ENCODE measurements around the gene IKBIP. TPM values are rescaled to one million over a fixed set of nuclear protein-coding genes. Genes with fewer than 3 reads are reported as not detected.

Gene IKBIP
- total and polyA plus RNA-seq, 9 of the 15 experiments (the other 6 are each of a cell fraction or from before 2014, with no cell fraction given): 3.3 to 19.5 (median 14.9) TPM

DNA sequence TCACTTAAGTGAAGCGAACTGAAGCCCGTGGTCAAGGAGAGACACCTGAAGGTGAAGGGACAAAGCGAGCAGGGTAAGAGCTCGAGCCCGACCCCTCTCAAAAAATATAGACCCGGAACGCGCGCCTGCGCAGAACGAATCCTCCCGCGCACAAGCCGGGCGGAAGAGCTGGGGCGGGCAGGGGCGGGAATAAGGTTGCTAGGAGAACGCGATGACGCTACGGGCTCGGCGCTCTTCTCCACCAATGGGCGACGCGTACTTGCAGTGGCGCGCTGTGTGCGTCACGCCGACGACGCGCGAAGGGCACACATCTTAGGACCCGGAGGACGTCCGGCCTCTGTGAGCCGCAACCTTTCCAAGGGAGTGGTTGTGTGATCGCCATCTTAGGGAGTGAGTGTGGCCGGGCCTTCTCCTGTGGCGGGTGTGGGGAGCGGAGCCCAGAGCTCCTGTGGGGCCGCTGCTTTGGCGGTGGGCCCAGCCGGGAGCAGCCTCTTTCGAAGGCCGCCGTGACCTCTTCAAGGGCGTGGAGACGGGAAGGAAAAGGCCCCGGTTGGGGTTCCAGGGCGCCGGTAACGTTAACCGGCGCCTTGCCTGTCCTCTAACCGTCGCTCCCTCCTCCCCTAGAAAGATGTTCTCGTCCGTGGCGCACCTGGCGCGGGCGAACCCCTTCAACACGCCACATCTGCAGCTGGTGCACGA lies 51.1 kb downstream of the IKBIP start, which contains the start of gene SLC25A3 (continued):
- TF ChIP-seq, protein P1, sequence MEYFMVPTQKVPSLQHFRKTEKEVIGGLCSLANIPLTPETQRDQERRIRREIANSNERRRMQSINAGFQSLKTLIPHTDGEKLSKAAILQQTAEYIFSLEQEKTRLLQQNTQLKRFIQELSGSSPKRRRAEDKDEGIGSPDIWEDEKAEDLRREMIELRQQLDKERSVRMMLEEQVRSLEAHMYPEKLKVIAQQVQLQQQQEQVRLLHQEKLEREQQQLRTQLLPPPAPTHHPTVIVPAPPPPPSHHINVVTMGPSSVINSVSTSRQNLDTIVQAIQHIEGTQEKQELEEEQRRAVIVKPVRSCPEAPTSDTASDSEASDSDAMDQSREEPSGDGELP (CRISPR knock-in tag; IDR thresholded peaks at IDR 0.05; ENCODE audit: borderline replicate concordance): peak; percentile 49; the same call in 1 of the 2 replicates
- TF ChIP-seq ETV1 (tag; conservative IDR thresholded peaks at IDR 0.05; ENCODE audit: low read depth) (peak; percentile 49; the same call in 1 of the 2 replicates), MCM5 (IDR thresholded peaks at IDR 0.05; ENCODE audit: low read depth) (no peak), ZFP1 (CRISPR knock-in tag; IDR thresholded peaks at IDR 0.05) (peak; percentile 40; the same call in 1 of the 2 replicates), ZNF408 (CRISPR knock-in tag; IDR thresholded peaks at IDR 0.05; ENCODE audit: low read depth) (no peak), ZNF282 (CRISPR knock-in tag; IDR thresholded peaks at IDR 0.05) (no peak), SMARCE1 (IDR thresholded peaks at IDR 0.05) (no peak), ZC3H11A (IDR thresholded peaks at IDR 0.05; ENCODE audit: low read depth, low read length) (no peak), STAT5B (CRISPR knock-in tag; IDR thresholded peaks at IDR 0.05) (no peak)
- TF ChIP-seq, protein P2, sequence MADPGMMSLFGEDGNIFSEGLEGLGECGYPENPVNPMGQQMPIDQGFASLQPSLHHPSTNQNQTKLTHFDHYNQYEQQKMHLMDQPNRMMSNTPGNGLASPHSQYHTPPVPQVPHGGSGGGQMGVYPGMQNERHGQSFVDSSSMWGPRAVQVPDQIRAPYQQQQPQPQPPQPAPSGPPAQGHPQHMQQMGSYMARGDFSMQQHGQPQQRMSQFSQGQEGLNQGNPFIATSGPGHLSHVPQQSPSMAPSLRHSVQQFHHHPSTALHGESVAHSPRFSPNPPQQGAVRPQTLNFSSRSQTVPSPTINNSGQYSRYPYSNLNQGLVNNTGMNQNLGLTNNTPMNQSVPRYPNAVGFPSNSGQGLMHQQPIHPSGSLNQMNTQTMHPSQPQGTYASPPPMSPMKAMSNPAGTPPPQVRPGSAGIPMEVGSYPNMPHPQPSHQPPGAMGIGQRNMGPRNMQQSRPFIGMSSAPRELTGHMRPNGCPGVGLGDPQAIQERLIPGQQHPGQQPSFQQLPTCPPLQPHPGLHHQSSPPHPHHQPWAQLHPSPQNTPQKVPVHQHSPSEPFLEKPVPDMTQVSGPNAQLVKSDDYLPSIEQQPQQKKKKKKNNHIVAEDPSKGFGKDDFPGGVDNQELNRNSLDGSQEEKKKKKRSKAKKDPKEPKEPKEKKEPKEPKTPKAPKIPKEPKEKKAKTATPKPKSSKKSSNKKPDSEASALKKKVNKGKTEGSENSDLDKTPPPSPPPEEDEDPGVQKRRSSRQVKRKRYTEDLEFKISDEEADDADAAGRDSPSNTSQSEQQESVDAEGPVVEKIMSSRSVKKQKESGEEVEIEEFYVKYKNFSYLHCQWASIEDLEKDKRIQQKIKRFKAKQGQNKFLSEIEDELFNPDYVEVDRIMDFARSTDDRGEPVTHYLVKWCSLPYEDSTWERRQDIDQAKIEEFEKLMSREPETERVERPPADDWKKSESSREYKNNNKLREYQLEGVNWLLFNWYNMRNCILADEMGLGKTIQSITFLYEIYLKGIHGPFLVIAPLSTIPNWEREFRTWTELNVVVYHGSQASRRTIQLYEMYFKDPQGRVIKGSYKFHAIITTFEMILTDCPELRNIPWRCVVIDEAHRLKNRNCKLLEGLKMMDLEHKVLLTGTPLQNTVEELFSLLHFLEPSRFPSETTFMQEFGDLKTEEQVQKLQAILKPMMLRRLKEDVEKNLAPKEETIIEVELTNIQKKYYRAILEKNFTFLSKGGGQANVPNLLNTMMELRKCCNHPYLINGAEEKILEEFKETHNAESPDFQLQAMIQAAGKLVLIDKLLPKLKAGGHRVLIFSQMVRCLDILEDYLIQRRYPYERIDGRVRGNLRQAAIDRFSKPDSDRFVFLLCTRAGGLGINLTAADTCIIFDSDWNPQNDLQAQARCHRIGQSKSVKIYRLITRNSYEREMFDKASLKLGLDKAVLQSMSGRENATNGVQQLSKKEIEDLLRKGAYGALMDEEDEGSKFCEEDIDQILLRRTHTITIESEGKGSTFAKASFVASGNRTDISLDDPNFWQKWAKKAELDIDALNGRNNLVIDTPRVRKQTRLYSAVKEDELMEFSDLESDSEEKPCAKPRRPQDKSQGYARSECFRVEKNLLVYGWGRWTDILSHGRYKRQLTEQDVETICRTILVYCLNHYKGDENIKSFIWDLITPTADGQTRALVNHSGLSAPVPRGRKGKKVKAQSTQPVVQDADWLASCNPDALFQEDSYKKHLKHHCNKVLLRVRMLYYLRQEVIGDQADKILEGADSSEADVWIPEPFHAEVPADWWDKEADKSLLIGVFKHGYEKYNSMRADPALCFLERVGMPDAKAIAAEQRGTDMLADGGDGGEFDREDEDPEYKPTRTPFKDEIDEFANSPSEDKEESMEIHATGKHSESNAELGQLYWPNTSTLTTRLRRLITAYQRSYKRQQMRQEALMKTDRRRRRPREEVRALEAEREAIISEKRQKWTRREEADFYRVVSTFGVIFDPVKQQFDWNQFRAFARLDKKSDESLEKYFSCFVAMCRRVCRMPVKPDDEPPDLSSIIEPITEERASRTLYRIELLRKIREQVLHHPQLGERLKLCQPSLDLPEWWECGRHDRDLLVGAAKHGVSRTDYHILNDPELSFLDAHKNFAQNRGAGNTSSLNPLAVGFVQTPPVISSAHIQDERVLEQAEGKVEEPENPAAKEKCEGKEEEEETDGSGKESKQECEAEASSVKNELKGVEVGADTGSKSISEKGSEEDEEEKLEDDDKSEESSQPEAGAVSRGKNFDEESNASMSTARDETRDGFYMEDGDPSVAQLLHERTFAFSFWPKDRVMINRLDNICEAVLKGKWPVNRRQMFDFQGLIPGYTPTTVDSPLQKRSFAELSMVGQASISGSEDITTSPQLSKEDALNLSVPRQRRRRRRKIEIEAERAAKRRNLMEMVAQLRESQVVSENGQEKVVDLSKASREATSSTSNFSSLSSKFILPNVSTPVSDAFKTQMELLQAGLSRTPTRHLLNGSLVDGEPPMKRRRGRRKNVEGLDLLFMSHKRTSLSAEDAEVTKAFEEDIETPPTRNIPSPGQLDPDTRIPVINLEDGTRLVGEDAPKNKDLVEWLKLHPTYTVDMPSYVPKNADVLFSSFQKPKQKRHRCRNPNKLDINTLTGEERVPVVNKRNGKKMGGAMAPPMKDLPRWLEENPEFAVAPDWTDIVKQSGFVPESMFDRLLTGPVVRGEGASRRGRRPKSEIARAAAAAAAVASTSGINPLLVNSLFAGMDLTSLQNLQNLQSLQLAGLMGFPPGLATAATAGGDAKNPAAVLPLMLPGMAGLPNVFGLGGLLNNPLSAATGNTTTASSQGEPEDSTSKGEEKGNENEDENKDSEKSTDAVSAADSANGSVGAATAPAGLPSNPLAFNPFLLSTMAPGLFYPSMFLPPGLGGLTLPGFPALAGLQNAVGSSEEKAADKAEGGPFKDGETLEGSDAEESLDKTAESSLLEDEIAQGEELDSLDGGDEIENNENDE (IDR thresholded peaks at IDR 0.05; ENCODE audit: low read depth, low read length): no peak
- TF ChIP-seq, protein P3, sequence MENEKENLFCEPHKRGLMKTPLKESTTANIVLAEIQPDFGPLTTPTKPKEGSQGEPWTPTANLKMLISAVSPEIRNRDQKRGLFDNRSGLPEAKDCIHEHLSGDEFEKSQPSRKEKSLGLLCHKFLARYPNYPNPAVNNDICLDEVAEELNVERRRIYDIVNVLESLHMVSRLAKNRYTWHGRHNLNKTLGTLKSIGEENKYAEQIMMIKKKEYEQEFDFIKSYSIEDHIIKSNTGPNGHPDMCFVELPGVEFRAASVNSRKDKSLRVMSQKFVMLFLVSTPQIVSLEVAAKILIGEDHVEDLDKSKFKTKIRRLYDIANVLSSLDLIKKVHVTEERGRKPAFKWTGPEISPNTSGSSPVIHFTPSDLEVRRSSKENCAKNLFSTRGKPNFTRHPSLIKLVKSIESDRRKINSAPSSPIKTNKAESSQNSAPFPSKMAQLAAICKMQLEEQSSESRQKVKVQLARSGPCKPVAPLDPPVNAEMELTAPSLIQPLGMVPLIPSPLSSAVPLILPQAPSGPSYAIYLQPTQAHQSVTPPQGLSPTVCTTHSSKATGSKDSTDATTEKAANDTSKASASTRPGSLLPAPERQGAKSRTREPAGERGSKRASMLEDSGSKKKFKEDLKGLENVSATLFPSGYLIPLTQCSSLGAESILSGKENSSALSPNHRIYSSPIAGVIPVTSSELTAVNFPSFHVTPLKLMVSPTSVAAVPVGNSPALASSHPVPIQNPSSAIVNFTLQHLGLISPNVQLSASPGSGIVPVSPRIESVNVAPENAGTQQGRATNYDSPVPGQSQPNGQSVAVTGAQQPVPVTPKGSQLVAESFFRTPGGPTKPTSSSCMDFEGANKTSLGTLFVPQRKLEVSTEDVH (IDR thresholded peaks at IDR 0.05; ENCODE audit: low read depth, partially characterized antibody): peak; percentile 84
- TF ChIP-seq, protein P4, sequence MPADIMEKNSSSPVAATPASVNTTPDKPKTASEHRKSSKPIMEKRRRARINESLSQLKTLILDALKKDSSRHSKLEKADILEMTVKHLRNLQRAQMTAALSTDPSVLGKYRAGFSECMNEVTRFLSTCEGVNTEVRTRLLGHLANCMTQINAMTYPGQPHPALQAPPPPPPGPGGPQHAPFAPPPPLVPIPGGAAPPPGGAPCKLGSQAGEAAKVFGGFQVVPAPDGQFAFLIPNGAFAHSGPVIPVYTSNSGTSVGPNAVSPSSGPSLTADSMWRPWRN (IDR thresholded peaks at IDR 0.05; ENCODE audit: low read depth): no peak

Measured in K562 (cell line).